GM12865 (cell line): Measurements from ENCODE around the gene AKR1B15.

Source experiments
- DNase-seq: peaks from one replicate; pipeline ENCODE4 v3.0.0; 2010; ENCODE audit warnings: low read depth
- H3K4me3 ChIP-seq: 2 replicates; pipeline ENCODE4 v1.5.1; 2011; ENCODE audit warnings: mild to moderate bottlenecking, low read depth, low read length, control low read depth
- CTCF ChIP-seq: IDR thresholded peaks from 2 replicates; pipeline ENCODE4 v1.5.1; 2011; ENCODE audit warnings: low read length, control low read depth, low read depth, inconsistent platforms; ENCODE audit not compliant: insufficient read depth; ENCODE audit errors: missing control alignments

AKR1B15 gene

GRCh38 chr7:134587750-134588149 lies 38.8 kb downstream of the AKR1B15 start:
- no peak for DNase-seq
- H3K4me3 ChIP-seq: no peak overlapping the region
- TF ChIP-seq CTCF: no peak

GRCh38 chr7:134589491-134589941 lies 40.6 kb downstream of the AKR1B15 start:
- no peak overlapping the region for H3K4me3 ChIP-seq
- no peak for DNase-seq
- no peak for TF ChIP-seq CTCF

GRCh38 chr7:134593530-134594392 lies 44.9 kb downstream of the AKR1B15 start:
- DNase-seq: no peak
- no peak overlapping the region for H3K4me3 ChIP-seq

GRCh38 chr7:134594877-134595276 lies 46.0 kb downstream of the AKR1B15 start:
- DNase-seq: no peak
- no peak overlapping the region for H3K4me3 ChIP-seq
- TF ChIP-seq CTCF: no peak

More at GRCh38 chr7:134593530-134594392, 44.9 kb downstream of the AKR1B15 start:
- no peak for TF ChIP-seq CTCF

- TF ChIP-seq CTCF: no peak
- DNase-seq: no peak
- no peak overlapping the region for H3K4me3 ChIP-seq
These were observed 50.5 kb downstream of the AKR1B15 start for GRCh38 chr7:134599371-134599770.

DNA sequence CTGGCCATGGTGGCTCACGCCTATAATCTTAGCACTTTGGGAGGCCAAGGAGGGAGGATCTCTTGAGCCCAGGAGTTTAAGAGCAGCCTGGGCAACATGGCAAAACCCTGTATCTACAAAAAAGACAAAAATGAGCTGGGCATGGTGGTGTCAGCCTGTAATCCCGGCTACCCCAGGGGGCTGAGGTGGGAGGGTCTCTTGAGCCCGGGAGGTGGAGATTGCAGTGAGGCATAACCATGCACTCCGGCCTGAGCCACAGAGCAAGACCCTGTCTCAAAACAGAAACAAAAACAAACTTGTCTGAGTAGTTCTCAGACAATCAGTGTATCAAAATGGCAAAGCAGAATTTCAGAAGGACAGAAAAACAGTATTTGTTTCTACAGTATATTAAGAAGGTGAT lies 52.5 kb downstream of the AKR1B15 start:
- TF ChIP-seq CTCF: no peak
- H3K4me3 ChIP-seq: no peak overlapping the region
- DNase-seq: no peak
